ENCODE data around the gene GLIS1.

Gene GLIS1

DNA sequence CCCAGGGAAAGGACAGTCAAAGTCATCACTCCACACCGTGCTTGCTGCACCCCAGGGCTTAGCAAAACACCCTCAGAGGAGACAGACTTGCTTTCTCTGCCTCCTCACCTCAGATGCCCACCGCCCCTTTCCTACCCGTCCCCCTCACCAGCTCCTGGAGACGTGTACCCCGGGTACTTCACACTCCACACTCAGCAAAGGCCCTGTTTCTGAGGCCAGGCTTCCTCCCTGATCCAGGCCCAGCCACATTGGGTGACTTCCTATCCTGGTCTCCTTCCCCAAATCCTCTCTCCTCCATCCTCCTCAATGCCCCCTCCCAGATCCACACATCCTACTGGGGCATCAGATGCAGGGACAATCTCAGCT, 163.0 kb downstream of the GLIS1 start:
- H3K4me3 ChIP-seq (ENCODE audit: severe bottlenecking): no peak overlapping the region
- no peaks in the 10 kb centered on the region for H3K36me3 ChIP-seq (ENCODE audit: low read depth)
- no peak overlapping the region for H3K27ac ChIP-seq (ENCODE audit: poor library complexity, severe bottlenecking)
- H3K9me3 ChIP-seq (ENCODE audit: severe bottlenecking): no peaks in the 10 kb centered on the region
- ATAC-seq (ENCODE audit: low read depth): no peak
- no peak for DNase-seq (ENCODE audit: low spot score)
- no peaks in the 10 kb centered on the region for H3K27me3 ChIP-seq (ENCODE audit: insufficient read depth, poor library complexity, severe bottlenecking)
- peaks cover 7% of the 10 kb centered on the region for H3K4me1 ChIP-seq (ENCODE audit: insufficient read depth, poor library complexity, severe bottlenecking)
- TF ChIP-seq, protein P1, sequence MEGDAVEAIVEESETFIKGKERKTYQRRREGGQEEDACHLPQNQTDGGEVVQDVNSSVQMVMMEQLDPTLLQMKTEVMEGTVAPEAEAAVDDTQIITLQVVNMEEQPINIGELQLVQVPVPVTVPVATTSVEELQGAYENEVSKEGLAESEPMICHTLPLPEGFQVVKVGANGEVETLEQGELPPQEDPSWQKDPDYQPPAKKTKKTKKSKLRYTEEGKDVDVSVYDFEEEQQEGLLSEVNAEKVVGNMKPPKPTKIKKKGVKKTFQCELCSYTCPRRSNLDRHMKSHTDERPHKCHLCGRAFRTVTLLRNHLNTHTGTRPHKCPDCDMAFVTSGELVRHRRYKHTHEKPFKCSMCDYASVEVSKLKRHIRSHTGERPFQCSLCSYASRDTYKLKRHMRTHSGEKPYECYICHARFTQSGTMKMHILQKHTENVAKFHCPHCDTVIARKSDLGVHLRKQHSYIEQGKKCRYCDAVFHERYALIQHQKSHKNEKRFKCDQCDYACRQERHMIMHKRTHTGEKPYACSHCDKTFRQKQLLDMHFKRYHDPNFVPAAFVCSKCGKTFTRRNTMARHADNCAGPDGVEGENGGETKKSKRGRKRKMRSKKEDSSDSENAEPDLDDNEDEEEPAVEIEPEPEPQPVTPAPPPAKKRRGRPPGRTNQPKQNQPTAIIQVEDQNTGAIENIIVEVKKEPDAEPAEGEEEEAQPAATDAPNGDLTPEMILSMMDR (IDR thresholded peaks at IDR 0.05; ENCODE audit: poor library complexity, severe bottlenecking): no peak

DNA sequence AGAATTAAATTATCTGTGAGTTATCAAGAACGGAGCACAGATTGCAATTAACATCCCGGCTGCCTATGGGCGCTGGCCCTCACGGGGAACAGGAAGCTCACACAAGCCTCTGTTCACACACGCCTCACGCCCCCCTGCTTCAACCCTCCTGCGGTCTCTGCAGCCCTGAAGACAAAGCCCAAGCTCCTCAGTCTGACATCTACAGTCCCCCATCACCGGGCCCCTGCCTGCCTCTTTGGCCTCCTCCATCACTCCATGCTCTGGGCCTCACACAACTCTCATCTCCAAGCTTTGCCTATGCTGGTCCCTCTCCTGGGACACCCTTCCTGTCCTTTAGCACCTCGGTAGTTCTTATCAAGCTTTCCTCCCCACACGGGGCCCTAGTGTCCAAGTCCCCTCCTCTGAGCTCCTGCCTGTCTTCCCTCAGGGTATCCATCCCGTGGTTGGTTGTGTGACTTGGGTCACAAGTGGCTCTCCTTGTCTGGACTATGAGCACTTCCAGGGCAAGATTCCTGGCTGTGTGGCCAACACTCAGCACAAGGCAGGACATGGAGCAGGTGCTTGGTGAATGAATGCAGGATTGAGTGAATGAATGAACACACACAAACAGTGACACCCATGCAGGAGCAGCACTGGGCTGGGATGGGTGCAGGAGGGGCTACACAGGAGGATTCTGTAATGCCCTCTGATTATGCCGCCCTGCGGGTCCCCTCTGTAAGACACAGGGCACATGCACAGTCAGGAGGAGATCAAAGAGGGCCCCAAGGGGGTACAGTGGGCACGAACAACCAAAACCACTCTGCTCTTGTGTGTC, 163.6 kb downstream of the GLIS1 start:
- DNase-seq (ENCODE audit: low spot score) (peak; percentile 45), ATAC-seq (ENCODE audit: low read depth) (no peak)
- no peaks in the 10 kb centered on the region for H3K27me3 ChIP-seq (ENCODE audit: insufficient read depth, poor library complexity, severe bottlenecking)

DNA sequence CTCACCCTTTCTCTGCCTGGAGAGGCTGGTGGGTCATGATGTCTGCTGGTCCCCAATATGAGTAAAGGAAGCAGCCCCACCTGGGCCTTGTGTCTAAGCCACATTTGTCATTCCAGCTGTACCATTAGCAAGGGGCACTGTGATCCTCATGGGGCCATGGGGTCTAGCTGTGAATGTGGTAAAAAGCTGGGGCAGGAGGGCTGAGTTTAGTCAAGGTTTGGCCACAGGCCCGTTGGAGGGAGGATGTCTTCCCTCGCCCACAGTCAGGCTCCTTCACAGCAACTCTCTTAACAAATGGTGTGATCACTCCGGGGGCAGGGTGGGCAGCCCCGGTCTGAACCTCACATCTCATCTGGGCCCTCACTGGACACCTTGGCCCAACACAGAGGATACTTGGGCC, 164.3 kb downstream of the GLIS1 start:
- H3K9me3 ChIP-seq (ENCODE audit: severe bottlenecking): no peaks in the 10 kb centered on the region
- H3K36me3 ChIP-seq (ENCODE audit: low read depth): no peaks in the 10 kb centered on the region
- H3K27me3 ChIP-seq (ENCODE audit: insufficient read depth, poor library complexity, severe bottlenecking): no peaks in the 10 kb centered on the region
- peaks cover 7% of the 10 kb centered on the region for H3K4me1 ChIP-seq (ENCODE audit: insufficient read depth, poor library complexity, severe bottlenecking)
- no peak overlapping the region for H3K27ac ChIP-seq (ENCODE audit: poor library complexity, severe bottlenecking)
- TF ChIP-seq, protein P1 (IDR thresholded peaks at IDR 0.05; ENCODE audit: poor library complexity, severe bottlenecking): no peak
- ATAC-seq (ENCODE audit: low read depth) (no peak), DNase-seq (ENCODE audit: low spot score) (peak; percentile 26)
- no peak overlapping the region for H3K4me3 ChIP-seq (ENCODE audit: severe bottlenecking)

More for the DNA sequence above, 163.6 kb downstream of the GLIS1 start:
- TF ChIP-seq, protein P1 (IDR thresholded peaks at IDR 0.05; ENCODE audit: poor library complexity, severe bottlenecking): no peak
- H3K27ac ChIP-seq (ENCODE audit: poor library complexity, severe bottlenecking): no peak overlapping the region
- H3K4me3 ChIP-seq (ENCODE audit: severe bottlenecking): no peak overlapping the region
- H3K4me1 ChIP-seq (ENCODE audit: insufficient read depth, poor library complexity, severe bottlenecking): peaks cover 7% of the 10 kb centered on the region
- H3K9me3 ChIP-seq (ENCODE audit: severe bottlenecking): no peaks in the 10 kb centered on the region
- H3K36me3 ChIP-seq (ENCODE audit: low read depth): no peaks in the 10 kb centered on the region

DNA sequence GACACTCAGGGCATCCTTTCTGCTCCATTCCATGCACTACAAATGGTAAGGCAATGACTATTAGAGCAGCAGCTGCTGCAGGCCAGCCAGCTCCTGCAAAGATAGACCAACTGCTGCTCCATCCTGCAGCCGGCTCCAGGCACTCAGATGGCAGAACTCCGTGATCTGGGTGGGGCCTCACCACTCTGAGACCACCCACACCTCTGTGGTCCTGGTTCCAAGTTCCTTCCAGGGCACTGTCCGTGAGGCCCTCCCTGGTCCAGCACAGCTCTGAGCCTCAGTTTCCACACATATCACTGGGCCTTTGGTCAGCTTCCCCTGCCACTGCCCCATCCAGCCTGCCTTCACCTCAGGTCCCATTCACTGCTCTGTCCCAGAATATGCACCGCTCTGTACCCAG, 165.0 kb downstream of the GLIS1 start:
- Histone ChIP-seq H3K4me3 (ENCODE audit: severe bottlenecking) (no peak overlapping the region), H3K27ac (ENCODE audit: poor library complexity, severe bottlenecking) (no peak overlapping the region), H3K4me1 (ENCODE audit: insufficient read depth, poor library complexity, severe bottlenecking) (peaks cover 7% of the 10 kb centered on the region), H3K9me3 (ENCODE audit: severe bottlenecking) (no peaks in the 10 kb centered on the region), H3K36me3 (ENCODE audit: low read depth) (no peaks in the 10 kb centered on the region), H3K27me3 (ENCODE audit: insufficient read depth, poor library complexity, severe bottlenecking) (no peaks in the 10 kb centered on the region)
- DNase-seq (ENCODE audit: low spot score): peak; percentile 21
- TF ChIP-seq, protein P1 (IDR thresholded peaks at IDR 0.05; ENCODE audit: poor library complexity, severe bottlenecking): no peak
- no peak for ATAC-seq (ENCODE audit: low read depth)

DNA sequence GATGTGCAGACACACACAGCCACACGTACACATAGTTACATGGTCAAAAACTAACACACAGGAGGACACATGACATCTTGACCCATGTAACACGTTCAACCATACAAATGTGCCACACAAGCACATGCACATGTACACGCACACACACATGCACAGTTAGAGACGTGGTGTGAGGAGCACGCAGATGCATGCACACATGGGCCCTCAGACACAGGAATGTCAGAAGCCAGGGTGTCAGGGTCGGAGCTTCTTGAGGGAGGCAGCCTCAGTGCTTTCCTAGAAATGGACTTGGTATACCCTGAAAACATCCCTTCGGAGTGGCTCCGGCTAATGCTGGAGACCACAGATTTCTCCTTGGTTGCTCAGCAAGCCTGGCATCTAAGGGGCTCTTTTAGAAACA, 165.4 kb downstream of the GLIS1 start:
- ATAC-seq (ENCODE audit: low read depth) (no peak), DNase-seq (ENCODE audit: low spot score) (peak; percentile 8)

More for the DNA sequence above, 165.4 kb downstream of the GLIS1 start:
- Histone ChIP-seq H3K9me3 (ENCODE audit: severe bottlenecking) (no peaks in the 10 kb centered on the region), H3K27me3 (ENCODE audit: insufficient read depth, poor library complexity, severe bottlenecking) (no peaks in the 10 kb centered on the region), H3K36me3 (ENCODE audit: low read depth) (no peaks in the 10 kb centered on the region), H3K27ac (ENCODE audit: poor library complexity, severe bottlenecking) (no peak overlapping the region), H3K4me3 (ENCODE audit: severe bottlenecking) (no peak overlapping the region), H3K4me1 (ENCODE audit: insufficient read depth, poor library complexity, severe bottlenecking) (peaks cover 7% of the 10 kb centered on the region)
- TF ChIP-seq, protein P1 (IDR thresholded peaks at IDR 0.05; ENCODE audit: poor library complexity, severe bottlenecking): no peak

All from RWPE2 (cell line).